H1 (cell line): ENCODE data around the gene NFAT5. TPM values are rescaled to one million over a fixed set of nuclear protein-coding genes. Genes with fewer than 3 reads are reported as not detected.

Experiments used
- CTCF ChIA-PET: fragments of 300-600 bp; sonication (Branson Sonifier 250); formaldehyde crosslinking; loops from one replicate; lab custom pipeline; 2021; ENCODE audit not compliant: partially characterized antibody; lab: Charles Lee
- POLR2A ChIA-PET: fragments of 300-600 bp; sonication (Branson Sonifier 250); formaldehyde crosslinking; loops from one replicate; lab custom pipeline; 2021; ENCODE audit warnings: inconsistent platforms; ENCODE audit not compliant: partially characterized antibody; lab: Charles Lee
- DNase-seq, 2 experiments: peaks; one replicate each; pipeline versions ENCODE4 v3.0.0 to v3.0.0-alpha.2; 2010 to 2022; ENCODE audit warnings: low spot score in 2 of 2, low read depth in 1 of 2, mixed read lengths in 1 of 2
- FAIRE-seq: peaks from 2 replicates; lab custom pipeline; 2011; peaks lifted over from hg19 to GRCh38; lab: Jason Lieb, UNC
- H2AFZ ChIP-seq: 2 replicates; pipeline ENCODE4 v1.8.1; 2012; ENCODE audit warnings: low read length, inconsistent platforms
- H2AK5ac ChIP-seq: 2 replicates; pipeline ENCODE4 v1.6.1; 2013; ENCODE audit warnings: low read depth, low read length
- H2BK120ac ChIP-seq: replicated peaks from 2 replicates; pipeline ENCODE3; 2013; ENCODE audit warnings: low read depth, low read length, inconsistent platforms
- H2BK12ac ChIP-seq: 2 replicates; pipeline ENCODE4 v1.6.1; 2013; ENCODE audit warnings: low read depth, low read length
- H2BK15ac ChIP-seq: 2 replicates; pipeline ENCODE4 v1.6.1; 2013; ENCODE audit warnings: low read length
- H2BK20ac ChIP-seq: 2 replicates; pipeline ENCODE4 v1.6.1; 2013; ENCODE audit warnings: low read length
- H2BK5ac ChIP-seq: 2 replicates; pipeline ENCODE4 v1.6.1; 2013; ENCODE audit warnings: low read depth, low read length
- H3K14ac ChIP-seq: 2 replicates; pipeline ENCODE4 v1.6.1; 2013; ENCODE audit warnings: inconsistent platforms; ENCODE audit not compliant: insufficient read length
- H3K18ac ChIP-seq: 2 replicates; pipeline ENCODE4 v1.6.1; 2013; ENCODE audit warnings: low read length; ENCODE audit errors: extremely low read depth
- H3K23ac ChIP-seq: 2 replicates; pipeline ENCODE4 v1.6.1; 2013; ENCODE audit warnings: inconsistent platforms; ENCODE audit not compliant: insufficient read length
- H3K23me2 ChIP-seq: 2 replicates; pipeline ENCODE4 v1.6.1; 2013; ENCODE audit warnings: low read depth, low read length
- H3K27ac ChIP-seq: 2 replicates; pipeline ENCODE4 v1.6.1; 2011; ENCODE audit warnings: low read depth, low read length, inconsistent platforms
- H3K27me3 ChIP-seq, 4 experiments: replicated peaks in 1 of 4; 1 replicate in 1 of 4; 2 replicates in 3 of 4; pipeline versions ENCODE4 v1.6.1 to v1.8.1; 2011 to 2013; ENCODE audit warnings: low read length in 3 of 4, mild to moderate bottlenecking in 3 of 4, inconsistent platforms in 2 of 4, mixed read lengths in 2 of 4, moderate library complexity in 1 of 4; ENCODE audit not compliant: control insufficient read depth in 3 of 4, insufficient read depth in 3 of 4; ENCODE audit errors: extremely low read depth in 1 of 4
- H3K36me3 ChIP-seq, 4 experiments: 2 replicates each; pipeline versions ENCODE4 v1.6.1 to v1.8.1; 2011 to 2013; ENCODE audit warnings: mild to moderate bottlenecking in 4 of 4, low read length in 3 of 4, moderate library complexity in 2 of 4, control low read depth in 1 of 4, inconsistent platforms in 1 of 4; ENCODE audit not compliant: insufficient read depth in 4 of 4, control insufficient read depth in 2 of 4
- H3K4ac ChIP-seq: replicated peaks from 2 replicates; pipeline ENCODE3; 2013; ENCODE audit warnings: low read length, low read depth, mixed read lengths, inconsistent platforms; ENCODE audit not compliant: insufficient read length
- H3K4me1 ChIP-seq, 4 experiments: replicated peaks in 1 of 4; 1 replicate in 1 of 4; 2 replicates in 3 of 4; pipeline versions ENCODE4 v1.6.1 to v1.8.1; 2011 to 2013; ENCODE audit warnings: low read length in 3 of 4, inconsistent platforms in 2 of 4, mixed read lengths in 1 of 4; ENCODE audit not compliant: insufficient read depth in 4 of 4, control insufficient read depth in 3 of 4
- H3K4me2 ChIP-seq, 2 experiments: 2 replicates each; pipeline versions ENCODE4 v1.6.1 to v1.8.1; 2011 to 2013; ENCODE audit warnings: low read depth in 2 of 2, low read length in 2 of 2, control low read depth in 1 of 2, inconsistent platforms in 1 of 2, mild to moderate bottlenecking in 1 of 2; ENCODE audit not compliant: insufficient read depth in 1 of 2
- H3K4me3 ChIP-seq, 4 experiments: fragments of 200-600, 300-600 bp in 1 of 4; sonication (generic), shearing (Covaris generic), sonication (Bioruptor Twin) in 1 of 4; 2 replicates each; pipeline versions ENCODE4 v1.5.1 to v1.8.1; 2011 to 2016; ENCODE audit warnings: low read length in 4 of 4, low read depth in 3 of 4, control low read depth in 2 of 4, inconsistent platforms in 2 of 4, mild to moderate bottlenecking in 2 of 4, mixed read lengths in 1 of 4, moderate library complexity in 1 of 4; ENCODE audit not compliant: insufficient read depth in 2 of 4; ENCODE audit errors: extremely low read depth in 1 of 4
- H3K56ac ChIP-seq: replicated peaks from 2 replicates; pipeline ENCODE3; 2013; ENCODE audit warnings: low read depth, mild to moderate bottlenecking, mixed read lengths, low read length, inconsistent platforms; ENCODE audit not compliant: insufficient read length
- H3K79me1 ChIP-seq: 2 replicates; pipeline ENCODE4 v1.6.1; 2013; ENCODE audit warnings: low read depth, low read length, control low read depth
- H3K79me2 ChIP-seq, 2 experiments: 2 replicates each; pipeline versions ENCODE4 v1.6.1 to v1.8.1; 2012 to 2013; ENCODE audit warnings: low read length in 2 of 2, mild to moderate bottlenecking in 2 of 2, inconsistent platforms in 1 of 2; ENCODE audit not compliant: insufficient read depth in 2 of 2, control insufficient read depth in 1 of 2
- H3K9ac ChIP-seq, 4 experiments: replicated peaks in 1 of 4; 1 replicate in 1 of 4; 2 replicates in 3 of 4; pipeline versions ENCODE4 v1.6.1 to v1.8.1; 2011 to 2013; ENCODE audit warnings: low read depth in 3 of 4, low read length in 3 of 4, control low read depth in 2 of 4, mild to moderate bottlenecking in 2 of 4, moderate library complexity in 2 of 4, inconsistent platforms in 1 of 4; ENCODE audit errors: extremely low read depth in 1 of 4
- H3K9me3 ChIP-seq, 2 experiments: 2 replicates each; pipeline versions ENCODE4 v1.6.1 to v1.8.1; 2012 to 2013; ENCODE audit warnings: mild to moderate bottlenecking in 2 of 2, moderate library complexity in 2 of 2, control low read depth in 1 of 2, inconsistent platforms in 1 of 2, low read depth in 1 of 2, low read length in 1 of 2, mixed read lengths in 1 of 2; ENCODE audit not compliant: insufficient read depth in 2 of 2
- H4K20me1 ChIP-seq, 2 experiments: replicated peaks in 1 of 2; 2 replicates each; pipeline versions ENCODE3 to v1.8.1; 2011 to 2013; ENCODE audit warnings: inconsistent platforms in 2 of 2, low read length in 2 of 2, mild to moderate bottlenecking in 1 of 2; ENCODE audit not compliant: insufficient read depth in 2 of 2, control insufficient read depth in 1 of 2
- H4K5ac ChIP-seq: 2 replicates; pipeline ENCODE4 v1.6.1; 2013; ENCODE audit warnings: low read length, low read depth, mixed read lengths, inconsistent platforms; ENCODE audit not compliant: insufficient read length
- H4K8ac ChIP-seq: 2 replicates; pipeline ENCODE4 v1.8.0; 2013; ENCODE audit warnings: mild to moderate bottlenecking, moderate library complexity, low read length, inconsistent platforms; ENCODE audit not compliant: insufficient read depth; ENCODE audit errors: extremely low read depth
- H4K91ac ChIP-seq: replicated peaks from 2 replicates; pipeline ENCODE3; 2013; ENCODE audit warnings: low read length, mixed read lengths, inconsistent platforms; ENCODE audit not compliant: insufficient read length
- ASH2L ChIP-seq: fragments of 200-600, 300-600 bp; sonication (generic); IDR thresholded peaks from one replicate; pipeline ENCODE4 v1.7.1; 2017; ENCODE audit warnings: low read length
- BACH1 ChIP-seq: IDR thresholded peaks from 2 replicates; pipeline ENCODE4 v1.6.1; 2012; ENCODE audit warnings: low read length, improper control_type of control experiment
- CBX8 ChIP-seq: fragments of 300-800, 300-1000 bp; sonication (generic); IDR thresholded peaks from 2 replicates; pipeline ENCODE4 v1.7.1; 2016; ENCODE audit warnings: low read depth, low read length, borderline replicate concordance
- CHD2 ChIP-seq: IDR thresholded peaks from 2 replicates; pipeline ENCODE4 v1.6.1; 2012; ENCODE audit warnings: low read length, improper control_type of control experiment
- GTF2F1 ChIP-seq: IDR thresholded peaks from 2 replicates; pipeline ENCODE4 v1.6.1; 2012; ENCODE audit warnings: low read depth, low read length, improper control_type of control experiment, borderline replicate concordance
- HDAC6 ChIP-seq: IDR thresholded peaks from one replicate; pipeline ENCODE4 v1.7.1; 2012; ENCODE audit warnings: low read depth, mild to moderate bottlenecking, inconsistent platforms, low read length, moderate library complexity
- JUND ChIP-seq: IDR thresholded peaks from 2 replicates; pipeline ENCODE4 v1.6.1; 2011; ENCODE audit warnings: mild to moderate bottlenecking, improper control_type of control experiment, low read length
- KDM4A ChIP-seq: IDR thresholded peaks from one replicate; pipeline ENCODE4 v1.7.1; 2012; ENCODE audit warnings: low read depth, mild to moderate bottlenecking, moderate library complexity, low read length, inconsistent platforms; ENCODE audit not compliant: severe bottlenecking
- MAFK ChIP-seq: IDR thresholded peaks from 2 replicates; pipeline ENCODE4 v1.6.1; 2012; ENCODE audit warnings: low read depth, mild to moderate bottlenecking, improper control_type of control experiment, low read length
- POU5F1 ChIP-seq: IDR thresholded peaks from 2 replicates; pipeline ENCODE4 v1.6.1; 2011; ENCODE audit warnings: low read depth, mild to moderate bottlenecking, low read length, moderate library complexity
- SP1 ChIP-seq: IDR thresholded peaks from 2 replicates; pipeline ENCODE4 v1.6.1; 2011; ENCODE audit warnings: low read depth, low read length
- SP2 ChIP-seq: IDR thresholded peaks from 2 replicates; pipeline ENCODE4 v1.6.1; 2012; ENCODE audit warnings: mild to moderate bottlenecking, low read length, inconsistent platforms
- SUZ12 ChIP-seq: fragments of 200-600 bp; sonication (generic); IDR thresholded peaks from 2 replicates; pipeline ENCODE4 v1.6.1; 2012; ENCODE audit warnings: mild to moderate bottlenecking, inconsistent platforms, low read length, moderate library complexity, mixed read lengths
- YY1 ChIP-seq: IDR thresholded peaks from 2 replicates; pipeline ENCODE4 v1.6.1; 2011; ENCODE audit warnings: low read depth, mild to moderate bottlenecking, low read length
- ZNF274 ChIP-seq: IDR thresholded peaks from 2 replicates; pipeline ENCODE4 v1.7.0; 2012; ENCODE audit warnings: low read length, borderline replicate concordance; ENCODE audit errors: extremely low read depth
- WGBS, 2 experiments: shearing (Covaris generic) in 1 of 2; methylation state at CpG; one replicate each; pipeline versions ENCODE4 v1.1.6 to v1.1.7; 2013 to 2015; ENCODE audit warnings: low lambda C conversion rate in 2 of 2, mixed read lengths in 2 of 2, inconsistent platforms in 1 of 2, low coverage in 1 of 2, missing lambda C conversion rate in 1 of 2; ENCODE audit not compliant: insufficient replicate concordance in 2 of 2, insufficient coverage in 1 of 2, insufficient read length in 1 of 2; ENCODE audit errors: extremely low coverage in 1 of 2, missing lambda C conversion rate in 1 of 2; 5-methylcytosine and 5-hydroxymethylcytosine counted together
- polyA plus RNA-seq, 7 experiments: library from polyadenylated mRNA; depleted of rRNA in 3 of 7; stranded (reverse) in 5 of 7; unstranded in 2 of 7; fragments of >200 nt in 5 of 7; fragments of 200-250 nt in 2 of 7; gene quantifications; 1 replicate in 5 of 7; 2 replicates in 1 of 7; 4 replicates in 1 of 7; pipeline versions ENCODE4 v1.2.1 to v1.2.3, GENCODE V29; 2011 to 2013; ENCODE audit warnings: missing spikeins in 2 of 7, mixed read lengths in 2 of 7
- total RNA-seq: library from RNA; stranded (reverse); fragmentation: NEBNext Ultra II Directional; extraction: Animal tissue kit (Norgen Biotek cat#: 25700); gene quantifications from 2 replicates; pipeline ENCODE4 v1.2.1, GENCODE V29; 2021

NFAT5 gene
- total and polyA plus RNA-seq, 2 of the 8 experiments (the other 6 are each of a cell fraction or from before 2014, with no cell fraction given) = 8.9 to 29.0 TPM

GRCh38 chr16:69711115-69711740 is 145.5 kb downstream of the NFAT5 start:
- Histone ChIP-seq H3K23ac (no peak overlapping the region), H2BK12ac (no peak overlapping the region), H3K18ac (no peak overlapping the region), H3K4me2 (no peak overlapping the region), H3K4me3 (no peak overlapping the region), H4K5ac (no peak overlapping the region), H2BK15ac (no peak overlapping the region), H2AK5ac (no peak overlapping the region), H3K56ac (no peak overlapping the region), H2BK120ac (no peak overlapping the region), H3K36me3 (peaks cover 0 to 9% (median 3%) of the 10 kb centered on the region in 4 experiments; a peak in 2 of 8 replicates), H4K20me1 (no peaks in the 10 kb centered on the region), H2BK20ac (no peak overlapping the region), H3K79me1 (no peaks in the 10 kb centered on the region), H3K23me2 (no peaks in the 10 kb centered on the region), H2AFZ (no peak overlapping the region), H4K91ac (no peak overlapping the region), H4K8ac (no peak overlapping the region), H3K14ac (no peak overlapping the region), H3K9me3 (no peaks in the 10 kb centered on the region), H3K4me1 (0 out of 7 replicates have a peak, but pooled peaks cover 0 to 2% (median 0%) of the 10 kb centered on the region in 4 experiments), H3K79me2 (no peaks in the 10 kb centered on the region), H3K9ac (no peak overlapping the region), H3K27me3 (no peaks in the 10 kb centered on the region), H2BK5ac (no peak overlapping the region), H3K27ac (no peak overlapping the region), H3K4ac (no peak overlapping the region)
- POLR2A ChIA-PET = interaction anchor here (1.4 kb wide), 1 partner anchor 15 kb away, joined by 5 read pairs; the partner anchor contains the start of gene NQO1
- WGBS, 2 experiments = 94% methylated on average over 11 of the region's 12 CpGs; no CpG with 5 or more reads in 1 of the 2 experiments
- peak in 1 of 2 experiments; percentile 10 for DNase-seq
- FAIRE-seq = no peak
- CTCF ChIA-PET = interaction anchor here (0.8 to 7.5 kb wide), 5 partner anchors 12 to 150 kb away, joined by 3 to 88 read pairs (median 3); partner anchors contain the start of genes NOB1 and NQO1
- TF ChIP-seq GTF2F1 (no peak), ZNF274 (no peak), SP2 (no peak), JUND (no peak), SP1 (no peak), YY1 (no peak), HDAC6 (no peak), SUZ12 (no peak), MAFK (no peak), POU5F1 (no peak), CHD2 (no peak), ASH2L (no peak), BACH1 (no peak), KDM4A (no peak), CBX8 (no peak)
